Activated naive CD4-positive, alpha-beta T cell treated with Interleukin-2 at 50 U/mL for 16 hours (primary cell): ENCODE results near the gene TENM4.

Experiments
- DNase-seq: peaks from one replicate; pipeline ENCODE4 v3.0.0-alpha.2; 2020

Gene TENM4

GRCh38 chr11:79336797-79337517, 103.9 kb downstream of the TENM4 start:
- DNase-seq: no peak

- DNase-seq: no peak
These were observed 105.1 kb downstream of the TENM4 start for GRCh38 chr11:79335681-79336080.

GRCh38 chr11:79333355-79333754, 107.5 kb downstream of the TENM4 start:
- no peak for DNase-seq

- DNase-seq: no peak
These were observed 108.8 kb downstream of the TENM4 start for GRCh38 chr11:79332017-79332416.

- no peak for DNase-seq
These were observed 109.5 kb downstream of the TENM4 start for GRCh38 chr11:79331203-79331901.

GRCh38 chr11:79330651-79331050, 110.2 kb downstream of the TENM4 start:
- no peak for DNase-seq

- DNase-seq: no peak
These were observed 111.3 kb downstream of the TENM4 start for GRCh38 chr11:79329561-79329960.

GRCh38 chr11:79328402-79328801, 112.4 kb downstream of the TENM4 start:
- DNase-seq: no peak

- no peak for DNase-seq
These were observed 115.0 kb downstream of the TENM4 start for GRCh38 chr11:79325851-79326250.

GRCh38 chr11:79321263-79321662, 119.6 kb downstream of the TENM4 start:
- no peak for DNase-seq

- DNase-seq: no peak
These were observed 125.7 kb downstream of the TENM4 start for GRCh38 chr11:79314906-79315689.

GRCh38 chr11:79313530-79313913, 127.3 kb downstream of the TENM4 start:
- no peak for DNase-seq

- no peak for DNase-seq
These were observed 128.0 kb downstream of the TENM4 start for GRCh38 chr11:79312617-79313529.

GRCh38 chr11:79311461-79311860, 129.4 kb downstream of the TENM4 start:
- no peak for DNase-seq

- DNase-seq: no peak
These were observed 131.4 kb downstream of the TENM4 start for GRCh38 chr11:79309407-79309806.

- no peak for DNase-seq
These were observed 132.4 kb downstream of the TENM4 start for GRCh38 chr11:79308429-79308828.

GRCh38 chr11:79304599-79305212, 136.1 kb downstream of the TENM4 start:
- no peak for DNase-seq

- DNase-seq: no peak
These were observed 144.7 kb downstream of the TENM4 start for GRCh38 chr11:79296141-79296540.

GRCh38 chr11:79294845-79295731, 145.7 kb downstream of the TENM4 start:
- no peak for DNase-seq

GRCh38 chr11:79291948-79292347, 148.9 kb downstream of the TENM4 start:
- no peak for DNase-seq

GRCh38 chr11:79290761-79291160, 150.1 kb downstream of the TENM4 start:
- no peak for DNase-seq
